Activated CD4-positive, CD25-positive, alpha-beta regulatory T cell treated with anti-CD3 and anti-CD28 coated beads, Interleukin-2, amount 50 U/mL, for 16 hours (primary cell): ENCODE measurements around the gene KRTAP10-2.

Experiments
- DNase-seq: peaks from one replicate; pipeline ENCODE4 v3.0.0-alpha.2; 2020; ENCODE audit warnings: low read depth, low spot score

The KRTAP10-2 gene

GRCh38 chr21:44540741-44541288 lies 10.5 kb downstream of the KRTAP10-2 start:
- no peak for DNase-seq

- no peak for DNase-seq
Measured at GRCh38 chr21:44539991-44540666, 11.2 kb downstream of the KRTAP10-2 start, which contains the start of gene KRTAP10-1. Gene KRTAP10-1, minus strand, starts transcription at chr21:44540195. Its CDS starts 45 bp downstream, at chr21:44540150.

GRCh38 chr21:44539046-44539445 lies 12.3 kb downstream of the KRTAP10-2 start:
- DNase-seq, result no peak

- no peak for DNase-seq
Measured at GRCh38 chr21:44537930-44538911, 13.1 kb downstream of the KRTAP10-2 start.

GRCh38 chr21:44535963-44536362 lies 15.3 kb downstream of the KRTAP10-2 start:
- DNase-seq, result no peak

GRCh38 chr21:44534688-44535087 lies 16.6 kb downstream of the KRTAP10-2 start:
- DNase-seq, result no peak

GRCh38 chr21:44533891-44534627 lies 17.2 kb downstream of the KRTAP10-2 start:
- DNase-seq, result no peak

GRCh38 chr21:44533121-44533890 lies 18.0 kb downstream of the KRTAP10-2 start:
- DNase-seq, result no peak

GRCh38 chr21:44532712-44533111 lies 18.6 kb downstream of the KRTAP10-2 start:
- no peak for DNase-seq

- DNase-seq, result no peak
Measured at GRCh38 chr21:44531606-44532564, 19.4 kb downstream of the KRTAP10-2 start.

GRCh38 chr21:44530903-44531605 lies 20.3 kb downstream of the KRTAP10-2 start:
- no peak for DNase-seq

GRCh38 chr21:44530221-44530902 lies 20.9 kb downstream of the KRTAP10-2 start:
- DNase-seq, result no peak

- no peak for DNase-seq
Measured at GRCh38 chr21:44529503-44530125, 21.7 kb downstream of the KRTAP10-2 start.

GRCh38 chr21:44529011-44529421 lies 22.3 kb downstream of the KRTAP10-2 start:
- DNase-seq, result no peak

GRCh38 chr21:44528634-44528995 lies 22.7 kb downstream of the KRTAP10-2 start:
- no peak for DNase-seq

GRCh38 chr21:44527983-44528633 lies 23.2 kb downstream of the KRTAP10-2 start:
- DNase-seq, result no peak

GRCh38 chr21:44527156-44527982 lies 23.9 kb downstream of the KRTAP10-2 start:
- DNase-seq, result no peak
